K562 (cell line): ENCODE measurements around the gene MCM7. TPM values are rescaled to one million over a fixed set of nuclear protein-coding genes. Genes with fewer than 3 reads are reported as not detected.

Experiments used
- ATAC-seq: fragments of 200-7000 bp; cut with Tn5 transposase; 3 replicates; pipeline ENCODE4 v1.9.1; 2020; ENCODE audit warnings: moderate library complexity
- BruUV-seq: library from RNA; stranded (reverse); fragments of 400-500 nt; replicated peaks from 2 replicates; lab custom pipeline; 2021; lab: Mats Ljungman, UMichigan
- CTCF ChIA-PET: fragments of 300-600 bp; formaldehyde crosslinking; extraction: SDS; loops from one replicate; lab custom pipeline; 2021; ENCODE audit warnings: low intra/inter-chr PET ratio; lab: Yijun Ruan, JAX
- POLR2A ChIA-PET: fragments of 300-600, 350-650 bp; sonication (Branson Sonifier 250); formaldehyde crosslinking; extraction: SDS; loops from one replicate; lab custom pipeline; 2021; ENCODE audit warnings: antibody characterized with exemption, inconsistent platforms; lab: Yijun Ruan, JAX
- DNase-seq, 4 experiments: peaks; one replicate each; pipeline versions ENCODE4 v3.0.0 to v3.0.0-alpha.2; 2011 to 2018; ENCODE audit warnings: low spot score in 3 of 4, mixed read lengths in 3 of 4; ENCODE audit errors: extremely low read depth in 1 of 4
- FAIRE-seq: peaks from 2 replicates; lab custom pipeline; 2011; peaks lifted over from hg19 to GRCh38; lab: Jason Lieb, UNC
- H2AFZ ChIP-seq: 2 replicates; pipeline ENCODE4 v1.6.0; 2011; ENCODE audit warnings: low read depth, low read length, control low read depth, inconsistent platforms
- H3K27ac ChIP-seq: fragments of 200-600 bp; 3 replicates; pipeline ENCODE4 v1.8.0; 2011; ENCODE audit warnings: low read depth, mild to moderate bottlenecking, control low read depth, inconsistent platforms, low read length, moderate library complexity, mixed read lengths; ENCODE audit errors: extremely low read depth
- H3K27me3 ChIP-seq, 2 experiments: fragments of 300-600 bp in 1 of 2; 2 replicates in 1 of 2; 3 replicates in 1 of 2; pipeline versions ENCODE4 v1.6.0 to v1.8.0; 2011; ENCODE audit warnings: inconsistent platforms in 2 of 2, low read length in 2 of 2, mild to moderate bottlenecking in 1 of 2, mixed read lengths in 1 of 2, moderate library complexity in 1 of 2; ENCODE audit not compliant: control insufficient read depth in 2 of 2, insufficient read depth in 2 of 2
- H3K36me3 ChIP-seq: fragments of 300-600 bp; 3 replicates; pipeline ENCODE4 v1.8.0; 2011; ENCODE audit warnings: mild to moderate bottlenecking, low read length, inconsistent platforms; ENCODE audit not compliant: control insufficient read depth, insufficient read depth
- H3K4me1 ChIP-seq, 2 experiments: fragments of 200-600 bp in 1 of 2; replicated peaks in 1 of 2; 2 replicates in 1 of 2; 3 replicates in 1 of 2; pipeline versions ENCODE4 v1.5.1 to v1.8.0; 2011; ENCODE audit warnings: inconsistent platforms in 2 of 2, low read length in 2 of 2, mild to moderate bottlenecking in 1 of 2, mixed read lengths in 1 of 2, moderate library complexity in 1 of 2; ENCODE audit not compliant: control insufficient read depth in 2 of 2, insufficient read depth in 2 of 2
- H3K4me2 ChIP-seq: 2 replicates; pipeline ENCODE4 v1.6.1; 2011; ENCODE audit warnings: low read length, control low read depth, inconsistent platforms, mixed read lengths; ENCODE audit not compliant: insufficient read depth
- H3K4me3 ChIP-seq: fragments of 200-600 bp; sonication (generic), shearing (Covaris generic); 2 replicates; pipeline ENCODE4 v1.5.1; 2016; ENCODE audit warnings: control low read depth, inconsistent platforms
- H3K79me2 ChIP-seq: fragments of 200-600 bp; 3 replicates; pipeline ENCODE4 v1.8.0; 2011; ENCODE audit warnings: low read length, inconsistent platforms; ENCODE audit not compliant: control insufficient read depth, insufficient read depth
- H3K9ac ChIP-seq, 2 experiments: 2 replicates each; pipeline versions ENCODE4 v1.6.0 to v1.6.1; 2011; ENCODE audit warnings: low read depth in 2 of 2, low read length in 2 of 2, control low read depth in 1 of 2, inconsistent platforms in 1 of 2, mild to moderate bottlenecking in 1 of 2, mixed read lengths in 1 of 2; ENCODE audit not compliant: insufficient read depth in 1 of 2
- H3K9me1 ChIP-seq: one replicate; pipeline ENCODE4 v1.6.0; 2011; ENCODE audit warnings: inconsistent platforms, mild to moderate bottlenecking, low read length, moderate library complexity; ENCODE audit not compliant: control insufficient read depth, insufficient read depth
- H3K9me3 ChIP-seq: replicated peaks from 2 replicates; pipeline ENCODE4 v1.5.1; 2011; ENCODE audit warnings: low read depth, low read length, inconsistent platforms; ENCODE audit not compliant: control insufficient read depth, insufficient read depth
- H4K20me1 ChIP-seq: replicated peaks from 2 replicates; pipeline ENCODE4 v1.6.1; 2011; ENCODE audit warnings: low read length, inconsistent platforms, mixed read lengths; ENCODE audit not compliant: control insufficient read depth, insufficient read depth
- C11orf30 ChIP-seq: fragments of 450-650 bp; IDR thresholded peaks from 2 replicates; pipeline ENCODE4 v1.6.1; 2016; ENCODE audit warnings: low read depth, mild to moderate bottlenecking
- EP400 ChIP-seq: fragments of 450-650 bp; IDR thresholded peaks from 2 replicates; pipeline ENCODE4 v1.6.1; 2017; ENCODE audit warnings: antibody characterized with exemption, mild to moderate bottlenecking, moderate library complexity
- MNT ChIP-seq, 2 experiments: fragments of 450-650 bp; conservative IDR thresholded peaks; 2 replicates each; pipeline ENCODE4 v1.6.1; 2017; ENCODE audit warnings: mild to moderate bottlenecking in 2 of 2, moderate library complexity in 2 of 2
- POLR2AphosphoS5 ChIP-seq: IDR thresholded peaks from 2 replicates; pipeline ENCODE4 v1.6.1; 2011; ENCODE audit warnings: mild to moderate bottlenecking, low read depth, low read length, moderate library complexity; ENCODE audit not compliant: control insufficient read depth, insufficient read depth
- SMAD4 ChIP-seq: fragments of 250-450 bp; sonication (Bioruptor Pico); conservative IDR thresholded peaks from 2 replicates; pipeline ENCODE4 v1.8.0; 2021; ENCODE audit warnings: inconsistent platforms, mild to moderate bottlenecking, moderate library complexity
- SUPT5H ChIP-seq: fragments of 450-650 bp; IDR thresholded peaks from 2 replicates; pipeline ENCODE4 v1.6.1; 2016
- ZNF174 ChIP-seq: fragments of 250-450 bp; sonication (Bioruptor Pico); IDR thresholded peaks from 2 replicates; pipeline ENCODE4 v1.4.0; 2020; ENCODE audit warnings: mild to moderate bottlenecking
- ZNF263 ChIP-seq: sonication (generic); formaldehyde crosslinking; IDR thresholded peaks from 2 replicates; pipeline ENCODE4 v1.8.0; 2022; ENCODE audit warnings: mild to moderate bottlenecking, missing genetic modification reagents, borderline replicate concordance
- ZNF583 ChIP-seq: fragments of 250-450 bp; sonication (Bioruptor Pico); IDR thresholded peaks from 2 replicates; pipeline ENCODE4 v1.4.0; 2020
- ZNF592 ChIP-seq: fragments of 450-650 bp; IDR thresholded peaks from 2 replicates; pipeline ENCODE4 v1.6.1; 2017; ENCODE audit warnings: antibody characterized with exemption, mild to moderate bottlenecking
- WGBS: fragments of 100-300 bp; shearing (Covaris generic); methylation state at CpG from one replicate; pipeline ENCODE4 v1.1.6; 2016; ENCODE audit warnings: low coverage, mixed read lengths; ENCODE audit not compliant: insufficient coverage; ENCODE audit errors: missing lambda C conversion rate; 5-methylcytosine and 5-hydroxymethylcytosine counted together
- in situ Hi-C: fragments of 300-500 bp; cut with MboI; formaldehyde crosslinking; loops from 4 replicates; pipeline ENCODE4 v1.15.0; 2018; ENCODE audit warnings: inconsistent platforms, mixed read lengths
- intact Hi-C: fragments of 100-400 bp; cut with micrococcal nuclease; formaldehyde crosslinking; loops from 2 replicates; pipeline ENCODE4 v1.14.2; 2022
- polyA plus RNA-seq, 8 experiments: library from polyadenylated mRNA; depleted of rRNA in 4 of 8; stranded (reverse) in 5 of 8; unstranded in 3 of 8; fragments of >200 nt; fragmentation: Nextera tagmentation in 2 of 8; fragmentation: Illumina TruSeq in 1 of 8; extraction: Ambion mirVana in 2 of 8; extraction: Trizol in 1 of 8; gene quantifications; 2 replicates each; pipeline versions ENCODE4 v1.2.1 to v1.2.3, GENCODE V29; 2011 to 2014; ENCODE audit warnings: inconsistent platforms in 1 of 8, missing spikeins in 1 of 8
- total RNA-seq, 7 experiments: library from RNA; depleted of rRNA in 6 of 7; stranded (reverse); fragments of >200 nt in 6 of 7; fragmentation: Illumina TruSeq in 2 of 7; extraction: Trizol in 2 of 7; gene quantifications; 2 replicates each; pipeline versions ENCODE4 v1.2.1 to v1.2.3, GENCODE V29; 2011 to 2021; ENCODE audit warnings: low replicate concordance in 1 of 7
- TF ChIP-seq, protein P1 (sequence below): fragments of 450-650 bp; formaldehyde crosslinking; conservative IDR thresholded peaks from 2 replicates; pipeline ENCODE4 v1.4.0; 2022; ENCODE audit warnings: mild to moderate bottlenecking, missing genetic modification characterization

MCM7 gene
- total and polyA plus RNA-seq, 9 of the 15 experiments (the other 6 are each of a cell fraction or from before 2014, with no cell fraction given), result 329 to 856 (median 437) TPM

GRCh38 chr7:100124301-100125230, 23.4 kb upstream of the MCM7 start:
- Histone ChIP-seq H4K20me1 (0 out of 2 replicates have a peak, but pooled peaks cover 3% of the 10 kb centered on the region), H3K9me1 (no peaks in the 10 kb centered on the region), H2AFZ (no peak overlapping the region), H3K9me3 (no peaks in the 10 kb centered on the region), H3K4me1 (peaks cover 42 to 70% of the 10 kb centered on the region in 2 experiments), H3K27ac (peak overlapping the region; percentile 80), H3K9ac (peak overlapping the region; percentile 61 to 69; a peak in 3 of 4 replicates), H3K79me2 (peaks cover 29% of the 10 kb centered on the region), H3K36me3 (no peaks in the 10 kb centered on the region), H3K27me3 (no peaks in the 10 kb centered on the region), H3K4me2 (peak overlapping the region; percentile 74), H3K4me3 (no peak overlapping the region; the same call in 1 of the 2 replicates)
- BruUV-seq, result no TSS peak
- POLR2A ChIA-PET, result interaction anchor here (0.6 to 5.7 kb wide), 23 partner anchors 9 to 877 kb away, joined by 3 to 45 read pairs (median 3); partner anchors contain the start of genes AP4M1, COPS6, MCM7 and MEPCE
- WGBS, result 50% methylated on average over 4 of the region's 4 CpGs
- DNase-seq, result peak; percentile 48 to 80 (median 63)
- peak; percentile 33 for ATAC-seq
- intact Hi-C loops, result loop anchor here (5.0 kb wide), 2 partner anchors 77 to 147 kb away; partner anchors contain the start of genes AZGP1 and ZSCAN21
- in situ Hi-C loops, result loop anchor here (5.0 kb wide), 2 partner anchors 132 to 207 kb away; partner anchors contain the start of gene TRIM4
- CTCF ChIA-PET, result no interaction called here
- peak; percentile 77 for FAIRE-seq
- peak; percentile 52 for TF ChIP-seq SMAD4 (CRISPR knock-in tag)
- peak; percentile 46; the same call in 1 of the 2 replicates for TF ChIP-seq C11orf30
- TF ChIP-seq ZNF583 (CRISPR knock-in tag), result 0 out of 2 replicates have a peak, but pooled peaks have one; percentile 35
- 0 out of 2 replicates have a peak, but pooled peaks have one; percentile 11 for TF ChIP-seq SUPT5H
- TF ChIP-seq ZNF174 (CRISPR knock-in tag), result no peak
- peak; percentile 52 for TF ChIP-seq EP400
- TF ChIP-seq MNT (conservative IDR thresholded peaks at IDR 0.05), result 0 out of 4 replicates have a peak, but pooled peaks of 1 of the 2 experiments have one; percentile 14
- peak; percentile 86 for TF ChIP-seq ZNF592
- peak; percentile 8; the same call in 1 of the 2 replicates for TF ChIP-seq POLR2AphosphoS5
- peak; percentile 62; the same call in 1 of the 2 replicates for TF ChIP-seq ZNF263 (CRISPR knock-in tag)
- TF ChIP-seq, protein P1, sequence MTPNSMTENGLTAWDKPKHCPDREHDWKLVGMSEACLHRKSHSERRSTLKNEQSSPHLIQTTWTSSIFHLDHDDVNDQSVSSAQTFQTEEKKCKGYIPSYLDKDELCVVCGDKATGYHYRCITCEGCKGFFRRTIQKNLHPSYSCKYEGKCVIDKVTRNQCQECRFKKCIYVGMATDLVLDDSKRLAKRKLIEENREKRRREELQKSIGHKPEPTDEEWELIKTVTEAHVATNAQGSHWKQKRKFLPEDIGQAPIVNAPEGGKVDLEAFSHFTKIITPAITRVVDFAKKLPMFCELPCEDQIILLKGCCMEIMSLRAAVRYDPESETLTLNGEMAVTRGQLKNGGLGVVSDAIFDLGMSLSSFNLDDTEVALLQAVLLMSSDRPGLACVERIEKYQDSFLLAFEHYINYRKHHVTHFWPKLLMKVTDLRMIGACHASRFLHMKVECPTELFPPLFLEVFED (CRISPR knock-in tag), result 0 out of 2 replicates have a peak, but pooled peaks have one; percentile 71
